Activated naive CD8-positive, alpha-beta T cell treated with anti-CD3 and anti-CD28 coated beads, Interleukin-2, amount 50 U/mL, for 24 hours (primary cell): ENCODE data around the gene THRB.

ENCODE experiments used
- ATAC-seq: fragments of 150-1000 bp; cut with Tn5 transposase; one replicate; pipeline ENCODE4 v1.10.0; 2021
- DNase-seq: peaks from one replicate; pipeline ENCODE4 v3.0.0; 2021
- H3K27ac Mint-ChIP-seq: one replicate; pipeline ENCODE4 v1.8.0; 2021; ENCODE audit warnings: mild to moderate bottlenecking, mixed read lengths
- H3K27me3 Mint-ChIP-seq: one replicate; pipeline ENCODE4 v1.8.0; 2021; ENCODE audit warnings: mixed read lengths
- H3K36me3 Mint-ChIP-seq: one replicate; pipeline ENCODE4 v1.8.0; 2021; ENCODE audit warnings: low read depth, mixed read lengths
- H3K4me1 Mint-ChIP-seq: one replicate; pipeline ENCODE4 v1.8.0; 2021; ENCODE audit warnings: mixed read lengths
- H3K4me3 Mint-ChIP-seq: one replicate; pipeline ENCODE4 v1.8.0; 2021; ENCODE audit warnings: mild to moderate bottlenecking, moderate library complexity, mixed read lengths
- H3K9me3 Mint-ChIP-seq: one replicate; pipeline ENCODE4 v1.8.0; 2021; ENCODE audit warnings: mixed read lengths

THRB gene

DNA sequence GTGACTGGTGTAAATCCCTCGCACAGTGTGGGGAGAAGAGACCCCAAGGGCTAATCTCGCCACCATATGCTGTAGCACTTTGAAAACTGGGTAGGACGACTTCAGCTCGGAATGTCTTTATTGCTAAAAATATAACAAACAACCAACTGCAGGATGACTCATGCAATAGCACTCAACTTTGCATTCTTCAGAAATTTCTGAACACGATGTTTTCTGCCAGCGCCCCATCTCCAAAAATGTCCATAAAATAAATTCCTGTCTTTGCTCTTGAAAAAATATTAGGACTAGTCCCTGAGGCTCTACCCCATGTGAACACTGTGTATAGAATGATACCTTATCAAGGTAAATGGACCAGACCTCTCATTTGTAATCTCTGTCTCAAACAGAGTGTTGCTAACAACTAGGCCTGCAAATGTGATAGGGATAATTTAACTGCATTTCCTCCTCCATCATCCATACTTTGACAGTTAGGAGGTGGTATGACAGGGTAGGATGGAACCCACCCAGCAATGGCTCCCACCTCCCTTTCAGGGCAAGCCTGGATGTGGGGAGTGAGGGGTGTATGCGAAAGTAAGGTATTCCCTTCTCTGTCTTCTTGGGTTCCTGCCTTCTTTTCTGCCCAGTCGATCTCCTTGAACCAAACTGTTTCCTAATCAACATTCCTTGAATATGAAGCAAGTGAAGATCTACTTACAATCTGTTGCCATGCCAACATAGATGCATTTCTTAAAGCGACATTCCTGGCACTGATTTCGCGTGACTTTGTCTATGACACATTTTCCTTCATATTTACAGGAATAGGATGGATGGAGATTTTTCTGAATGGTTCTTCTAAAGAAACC lies 348.4 kb downstream of the THRB start:
- ATAC-seq (no peak), DNase-seq (no peak)
- H3K27ac Mint-ChIP-seq: no peak overlapping the region
- H3K4me1 Mint-ChIP-seq: no peaks in the 10 kb centered on the region
- no peaks in the 10 kb centered on the region for H3K36me3 Mint-ChIP-seq
- no peak overlapping the region for H3K4me3 Mint-ChIP-seq
- no peaks in the 10 kb centered on the region for H3K9me3 Mint-ChIP-seq
- no peaks in the 10 kb centered on the region for H3K27me3 Mint-ChIP-seq

DNA sequence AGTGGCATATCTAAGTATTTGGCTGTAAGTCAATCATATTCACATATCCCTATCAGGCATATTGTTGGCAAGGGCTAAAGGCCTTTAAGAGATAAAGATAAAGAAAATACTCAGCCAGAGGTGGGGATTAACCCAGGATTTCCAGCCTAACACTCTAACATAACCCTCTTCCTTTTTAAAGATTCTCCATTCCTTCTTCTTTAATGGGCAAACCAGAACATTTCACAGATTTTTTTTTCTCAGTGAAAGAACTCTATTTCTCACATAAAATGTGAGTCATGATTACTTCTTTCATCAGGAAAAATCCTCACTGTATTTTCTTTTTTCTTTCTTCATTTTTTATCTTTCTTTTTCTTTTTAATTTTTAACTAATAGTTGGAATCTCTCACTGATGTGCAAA lies 349.2 kb downstream of the THRB start:
- H3K27me3 Mint-ChIP-seq: no peaks in the 10 kb centered on the region

GRCh38 chr3:24142127-24142526 lies 352.5 kb downstream of the THRB start:
- no peaks in the 10 kb centered on the region for H3K27me3 Mint-ChIP-seq
- DNase-seq: no peak
- H3K4me3 Mint-ChIP-seq: no peak overlapping the region
- no peaks in the 10 kb centered on the region for H3K4me1 Mint-ChIP-seq
- H3K27ac Mint-ChIP-seq: no peak overlapping the region
- no peaks in the 10 kb centered on the region for H3K9me3 Mint-ChIP-seq
- ATAC-seq: no peak
- H3K36me3 Mint-ChIP-seq: no peaks in the 10 kb centered on the region

More for the DNA sequence above, 349.2 kb downstream of the THRB start:
- DNase-seq: no peak
- H3K27ac Mint-ChIP-seq: no peak overlapping the region
- ATAC-seq: no peak
- H3K4me3 Mint-ChIP-seq: no peak overlapping the region
- no peaks in the 10 kb centered on the region for H3K4me1 Mint-ChIP-seq
- no peaks in the 10 kb centered on the region for H3K36me3 Mint-ChIP-seq
- H3K9me3 Mint-ChIP-seq: no peaks in the 10 kb centered on the region

DNA sequence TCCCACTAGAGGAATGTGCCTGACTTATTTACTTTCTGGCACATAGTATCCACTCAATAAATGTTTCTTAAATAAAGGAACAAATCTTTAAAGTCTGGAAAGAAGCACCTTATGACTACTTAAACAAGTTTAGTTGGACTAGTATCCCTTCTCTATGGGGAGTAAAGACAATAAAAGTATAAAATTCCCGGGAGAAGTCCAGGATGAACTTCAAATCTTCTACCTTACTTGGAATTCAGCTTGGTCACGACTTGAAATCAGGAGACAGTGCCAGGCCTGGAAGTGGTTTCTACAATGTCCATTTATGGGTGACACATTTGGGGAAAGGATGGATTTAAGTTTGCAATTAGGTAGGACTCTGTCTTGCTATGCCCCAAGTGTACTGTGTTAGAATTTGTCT lies 353.1 kb downstream of the THRB start:
- no peak overlapping the region for H3K4me3 Mint-ChIP-seq

DNA sequence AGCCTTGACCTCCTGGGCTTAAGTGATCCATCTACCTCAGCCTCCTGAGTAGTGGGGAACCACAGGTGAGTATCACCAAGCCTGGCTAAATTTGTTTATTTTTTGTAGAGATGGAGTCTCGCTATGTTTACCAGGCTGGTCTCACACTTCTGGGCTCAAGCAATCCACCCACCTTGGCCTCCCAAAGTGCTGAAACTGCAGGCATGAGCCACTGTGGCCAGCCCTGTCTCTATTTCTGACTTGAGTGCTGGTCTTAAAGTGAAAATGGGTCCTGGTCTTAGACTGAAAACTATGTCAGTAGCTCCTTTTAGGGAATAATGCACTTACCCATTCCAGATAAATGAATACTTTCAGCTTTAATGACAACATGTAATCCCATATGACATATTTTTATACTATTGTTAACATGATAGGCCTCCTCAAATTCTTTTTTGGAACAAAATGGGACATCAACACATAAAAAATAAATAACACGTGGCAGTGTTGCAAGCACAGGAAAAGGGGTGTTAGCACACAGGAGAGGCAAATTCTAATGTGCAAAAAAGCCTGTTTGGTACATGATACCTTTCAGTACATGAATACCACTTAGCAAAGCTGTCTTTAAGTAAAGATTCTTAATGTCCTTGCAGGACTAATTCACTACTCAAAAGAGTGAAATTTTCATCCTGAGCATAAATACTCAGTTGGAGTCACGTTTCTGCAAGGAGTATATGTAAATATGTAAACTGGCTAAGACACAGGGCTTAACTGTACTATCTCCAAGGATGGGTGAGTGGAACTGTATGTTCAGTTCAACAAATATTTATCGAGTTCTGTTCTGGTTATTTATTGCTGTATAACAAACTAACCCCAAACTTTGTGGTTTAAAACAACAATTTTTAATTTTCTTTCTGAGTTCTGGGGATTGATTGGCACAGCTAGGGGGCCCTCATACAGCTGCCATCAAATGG lies 354.9 kb downstream of the THRB start:
- Mint-ChIP-seq H3K27me3 (no peaks in the 10 kb centered on the region), H3K4me1 (peaks cover 3% of the 10 kb centered on the region), H3K9me3 (no peaks in the 10 kb centered on the region), H3K27ac (no peak overlapping the region), H3K4me3 (no peak overlapping the region), H3K36me3 (peaks cover 1% of the 10 kb centered on the region)
- no peak for ATAC-seq
- no peak for DNase-seq

More for the DNA sequence above, 353.1 kb downstream of the THRB start:
- ATAC-seq (no peak), DNase-seq (no peak)
- Mint-ChIP-seq H3K27ac (no peak overlapping the region), H3K4me1 (peaks cover 3% of the 10 kb centered on the region), H3K27me3 (no peaks in the 10 kb centered on the region), H3K9me3 (no peaks in the 10 kb centered on the region), H3K36me3 (peaks cover 1% of the 10 kb centered on the region)

DNA sequence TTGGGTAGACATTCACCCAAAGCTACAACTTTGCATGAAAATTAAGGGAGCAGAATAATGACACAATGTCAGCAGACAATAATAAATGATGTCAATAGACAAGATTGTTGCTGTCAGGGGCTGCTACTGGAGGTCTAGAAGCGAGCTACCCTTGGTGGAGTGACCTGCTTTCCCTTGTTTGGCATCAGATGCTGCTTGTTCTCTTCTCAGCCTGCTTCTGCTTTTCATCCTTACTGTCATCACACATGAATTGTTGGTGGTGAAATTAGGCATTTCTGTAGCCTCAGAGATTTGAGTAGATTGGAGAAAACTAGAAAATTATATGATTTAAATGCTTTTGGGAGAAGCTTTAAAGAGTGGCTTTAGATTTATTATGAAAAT lies 355.8 kb downstream of the THRB start:
- H3K27ac Mint-ChIP-seq: no peak overlapping the region
- no peak for DNase-seq
- H3K4me3 Mint-ChIP-seq: no peak overlapping the region
- H3K36me3 Mint-ChIP-seq: peaks cover 1% of the 10 kb centered on the region
- no peaks in the 10 kb centered on the region for H3K27me3 Mint-ChIP-seq
- no peaks in the 10 kb centered on the region for H3K9me3 Mint-ChIP-seq
- peaks cover 3% of the 10 kb centered on the region for H3K4me1 Mint-ChIP-seq
- ATAC-seq: no peak

- Mint-ChIP-seq H3K27ac (no peak overlapping the region), H3K4me1 (peaks cover 3% of the 10 kb centered on the region), H3K9me3 (no peaks in the 10 kb centered on the region), H3K27me3 (no peaks in the 10 kb centered on the region), H3K36me3 (peaks cover 1% of the 10 kb centered on the region), H3K4me3 (no peak overlapping the region)
- ATAC-seq (no peak), DNase-seq (no peak)
These were observed 356.4 kb downstream of the THRB start for GRCh38 chr3:24137958-24138875.

- ATAC-seq: no peak
- H3K4me1 Mint-ChIP-seq: peaks cover 3% of the 10 kb centered on the region
These were observed 357.3 kb downstream of the THRB start for GRCh38 chr3:24137334-24137733.

DNA sequence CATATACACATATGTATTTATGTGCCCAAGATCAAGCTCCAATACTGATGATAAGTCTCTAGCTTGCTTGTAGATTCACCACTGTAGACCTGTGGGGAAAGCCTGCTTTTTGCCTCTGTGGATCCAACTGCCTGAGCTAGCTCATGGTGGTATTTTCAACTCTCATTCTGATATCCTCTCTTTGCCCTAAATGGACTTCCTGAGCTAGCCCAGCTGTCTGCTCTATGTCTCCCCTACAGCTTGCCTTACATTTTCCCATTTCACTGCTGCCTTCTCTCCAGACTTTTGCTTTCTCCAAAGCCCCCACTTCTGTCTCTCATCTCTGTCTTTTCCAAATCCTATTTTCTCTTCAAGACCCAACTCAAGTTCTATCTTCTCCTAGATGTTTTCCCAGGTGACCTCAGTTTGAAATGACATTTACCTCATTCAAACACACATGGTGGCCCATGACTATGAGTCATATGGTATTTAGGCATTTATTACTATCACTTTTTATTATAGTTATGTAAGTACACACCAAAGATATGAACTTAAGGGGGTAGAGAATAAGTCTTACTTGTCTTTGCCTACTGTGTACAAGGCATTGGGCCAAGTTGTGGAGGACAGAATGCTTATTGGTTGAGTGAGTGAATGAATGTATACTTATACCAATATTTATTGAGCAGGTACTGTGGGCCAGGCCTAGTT lies 357.9 kb downstream of the THRB start:
- DNase-seq (no peak), ATAC-seq (peak; percentile 40)
- H3K27ac Mint-ChIP-seq: no peak overlapping the region
- no peak overlapping the region for H3K4me3 Mint-ChIP-seq
- no peaks in the 10 kb centered on the region for H3K9me3 Mint-ChIP-seq
- peaks cover 3% of the 10 kb centered on the region for H3K4me1 Mint-ChIP-seq
- no peaks in the 10 kb centered on the region for H3K27me3 Mint-ChIP-seq
- peaks cover 1% of the 10 kb centered on the region for H3K36me3 Mint-ChIP-seq

More at GRCh38 chr3:24137334-24137733, 357.3 kb downstream of the THRB start:
- DNase-seq: no peak
- no peak overlapping the region for H3K4me3 Mint-ChIP-seq
- no peaks in the 10 kb centered on the region for H3K27me3 Mint-ChIP-seq
- no peak overlapping the region for H3K27ac Mint-ChIP-seq
- H3K36me3 Mint-ChIP-seq: peaks cover 1% of the 10 kb centered on the region
- H3K9me3 Mint-ChIP-seq: no peaks in the 10 kb centered on the region

- no peak for ATAC-seq
These were observed 359.4 kb downstream of the THRB start for GRCh38 chr3:24135280-24135679.

DNA sequence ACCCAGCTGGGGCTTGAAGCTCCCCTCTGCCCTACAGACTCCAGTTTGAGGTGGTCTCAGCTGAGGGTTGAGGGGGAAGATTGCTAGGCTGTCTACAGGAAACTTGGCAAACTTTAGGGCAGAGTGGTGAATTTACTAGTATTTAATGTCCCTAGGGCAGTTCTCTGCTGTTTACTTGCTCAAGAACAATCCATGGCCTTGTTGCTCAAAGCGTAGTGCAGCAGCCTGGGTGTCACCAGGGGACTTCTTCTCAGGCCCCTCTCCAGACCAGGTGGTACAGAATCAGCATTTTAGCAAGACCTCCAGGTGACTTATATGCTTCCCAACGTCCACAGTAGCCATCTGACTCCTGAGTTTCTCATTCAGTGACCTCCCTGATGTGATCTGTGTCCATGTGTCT lies 360.7 kb downstream of the THRB start:
- DNase-seq: no peak
- H3K27ac Mint-ChIP-seq: no peak overlapping the region
- peaks cover 3% of the 10 kb centered on the region for H3K4me1 Mint-ChIP-seq
- H3K9me3 Mint-ChIP-seq: no peaks in the 10 kb centered on the region
- no peak overlapping the region for H3K4me3 Mint-ChIP-seq
- no peaks in the 10 kb centered on the region for H3K27me3 Mint-ChIP-seq
- peaks cover 1% of the 10 kb centered on the region for H3K36me3 Mint-ChIP-seq
- no peak for ATAC-seq

More at GRCh38 chr3:24135280-24135679, 359.4 kb downstream of the THRB start:
- Mint-ChIP-seq H3K4me1 (peaks cover 3% of the 10 kb centered on the region), H3K9me3 (no peaks in the 10 kb centered on the region), H3K36me3 (peaks cover 1% of the 10 kb centered on the region), H3K27ac (no peak overlapping the region), H3K27me3 (no peaks in the 10 kb centered on the region), H3K4me3 (no peak overlapping the region)
- DNase-seq: no peak

DNA sequence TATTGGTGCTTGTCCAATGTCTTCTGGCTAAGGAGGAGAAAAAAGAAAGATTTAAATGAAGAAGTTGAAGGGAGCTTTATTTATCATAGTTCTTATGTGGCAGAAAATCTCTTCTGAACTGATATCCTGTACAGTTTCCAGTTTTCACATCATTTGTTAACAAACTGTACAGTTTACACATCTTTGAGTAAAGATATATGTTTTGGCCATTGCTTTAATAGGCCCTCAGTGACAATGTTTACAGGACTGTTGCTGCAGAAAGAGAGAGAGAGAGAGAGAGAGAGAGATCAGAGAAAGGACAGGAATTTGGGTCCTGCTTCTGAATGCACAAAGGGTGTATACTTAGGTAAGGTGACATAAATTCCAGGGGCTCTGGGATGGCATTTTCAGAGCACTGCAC lies 361.2 kb downstream of the THRB start:
- DNase-seq (no peak), ATAC-seq (no peak)
- Mint-ChIP-seq H3K27ac (no peak overlapping the region), H3K36me3 (peaks cover 1% of the 10 kb centered on the region), H3K27me3 (no peaks in the 10 kb centered on the region), H3K4me1 (peaks cover 3% of the 10 kb centered on the region), H3K9me3 (no peaks in the 10 kb centered on the region), H3K4me3 (no peak overlapping the region)

DNA sequence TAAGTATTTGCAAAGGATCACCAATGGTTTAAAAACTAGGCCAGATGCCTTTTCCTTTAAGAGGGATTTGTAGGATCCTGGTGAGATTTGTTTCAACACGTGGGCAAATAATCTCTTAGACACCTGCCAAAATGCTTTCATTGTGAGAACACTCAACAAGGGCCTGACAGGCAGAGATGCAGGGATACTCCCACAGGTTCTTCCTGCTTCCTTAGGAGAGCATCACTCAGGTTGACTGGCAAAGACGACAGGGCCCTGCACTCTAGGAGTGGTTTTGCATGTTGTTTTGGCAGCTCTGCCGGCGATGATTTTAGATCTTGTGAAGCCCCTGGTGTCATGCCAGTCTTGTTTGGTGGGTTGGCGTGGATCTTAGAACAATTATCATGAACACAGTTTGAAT lies 365.1 kb downstream of the THRB start:
- ATAC-seq: no peak
- no peak for DNase-seq
- Mint-ChIP-seq H3K27me3 (no peaks in the 10 kb centered on the region), H3K9me3 (no peaks in the 10 kb centered on the region), H3K4me1 (no peaks in the 10 kb centered on the region), H3K27ac (no peak overlapping the region), H3K4me3 (no peak overlapping the region), H3K36me3 (no peaks in the 10 kb centered on the region)
